Ishikawa (cell line): ENCODE measurements around the gene FAM171A1.
A peak's percentile ranks its signal among the peaks of the same experiment; 100 is the strongest.

Experiments used
- CEBPB ChIP-seq: IDR thresholded peaks from 2 replicates; pipeline ENCODE4 v1.6.1; 2012
- CREB1 ChIP-seq: IDR thresholded peaks from 2 replicates; pipeline ENCODE4 v1.6.1; 2012; ENCODE audit warnings: low read depth
- EGR1 ChIP-seq: IDR thresholded peaks from 2 replicates; pipeline ENCODE4 v1.6.1; 2012
- EP300 ChIP-seq: IDR thresholded peaks from 2 replicates; pipeline ENCODE4 v1.6.1; 2012; ENCODE audit warnings: borderline replicate concordance
- FOXM1 ChIP-seq: IDR thresholded peaks from 2 replicates; pipeline ENCODE4 v1.6.1; 2012; ENCODE audit warnings: low read depth, borderline replicate concordance
- NFIC ChIP-seq: IDR thresholded peaks from 2 replicates; pipeline ENCODE4 v1.6.1; 2012
- RAD21 ChIP-seq: IDR thresholded peaks from 2 replicates; pipeline ENCODE4 v1.6.1; 2012; ENCODE audit warnings: low read depth
- TAF1 ChIP-seq: IDR thresholded peaks from 2 replicates; pipeline ENCODE4 v1.6.1; 2012; ENCODE audit warnings: low read depth, mild to moderate bottlenecking
- TCF12 ChIP-seq: IDR thresholded peaks from 2 replicates; pipeline ENCODE4 v1.6.1; 2012; ENCODE audit warnings: low read depth
- TEAD4 ChIP-seq: IDR thresholded peaks from 2 replicates; pipeline ENCODE4 v1.6.1; 2012
- YY1 ChIP-seq: IDR thresholded peaks from 2 replicates; pipeline ENCODE4 v1.6.1; 2012; ENCODE audit warnings: low read depth
- ZBTB7A ChIP-seq: IDR thresholded peaks from 2 replicates; pipeline ENCODE4 v1.6.1; 2012; ENCODE audit warnings: low read depth
- TF ChIP-seq, protein P1 (sequence below): IDR thresholded peaks from 2 replicates; pipeline ENCODE4 v1.6.1; 2012
- TF ChIP-seq, protein P2 (sequence below): IDR thresholded peaks from 2 replicates; pipeline ENCODE4 v1.6.1; 2012; ENCODE audit warnings: low read depth, mild to moderate bottlenecking
- TF ChIP-seq, protein P3 (sequence below): IDR thresholded peaks from 2 replicates; pipeline ENCODE4 v1.6.1; 2012

The FAM171A1 gene

DNA sequence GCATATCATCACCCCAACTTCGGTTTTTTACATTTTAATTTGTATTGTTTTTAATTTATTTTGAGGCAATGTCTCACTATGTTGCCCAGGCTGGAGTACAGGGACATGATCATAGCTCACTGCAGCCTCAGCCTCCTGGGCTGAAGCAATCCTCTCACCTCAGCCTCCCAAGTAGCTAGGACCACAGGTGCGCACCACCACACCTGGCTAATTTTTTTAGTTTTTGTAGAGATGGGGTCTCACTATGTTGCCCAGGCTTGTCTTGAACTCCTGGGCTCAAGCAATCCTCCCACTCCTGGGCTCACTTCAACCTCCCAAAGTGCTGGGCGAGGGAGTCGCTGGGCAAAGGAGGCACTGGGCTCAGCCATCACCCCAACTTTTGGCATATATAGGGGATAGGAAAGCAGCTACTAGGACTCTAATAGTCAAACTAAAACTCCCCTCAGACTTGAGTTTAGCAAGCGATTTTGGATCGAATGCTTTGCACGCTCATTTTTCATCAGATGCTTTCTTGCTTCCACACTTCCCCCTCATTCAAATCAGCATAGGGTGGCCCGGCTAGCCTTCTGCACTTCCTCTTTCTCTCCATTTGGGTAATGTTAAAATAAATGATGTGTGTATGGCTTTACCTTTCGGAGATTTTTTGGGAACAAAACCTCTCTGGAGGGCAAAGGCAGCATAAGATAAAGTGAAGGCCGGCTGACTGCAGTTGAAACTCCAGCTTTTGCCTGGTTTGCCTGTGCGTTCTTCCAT lies 181.8 kb downstream of the FAM171A1 start:
- no peak for TF ChIP-seq TCF12
- TF ChIP-seq, protein P1, sequence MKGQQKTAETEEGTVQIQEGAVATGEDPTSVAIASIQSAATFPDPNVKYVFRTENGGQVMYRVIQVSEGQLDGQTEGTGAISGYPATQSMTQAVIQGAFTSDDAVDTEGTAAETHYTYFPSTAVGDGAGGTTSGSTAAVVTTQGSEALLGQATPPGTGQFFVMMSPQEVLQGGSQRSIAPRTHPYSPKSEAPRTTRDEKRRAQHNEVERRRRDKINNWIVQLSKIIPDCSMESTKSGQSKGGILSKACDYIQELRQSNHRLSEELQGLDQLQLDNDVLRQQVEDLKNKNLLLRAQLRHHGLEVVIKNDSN: no peak
- TF ChIP-seq NFIC: no peak
- TF ChIP-seq CREB1: no peak
- TF ChIP-seq, protein P2, sequence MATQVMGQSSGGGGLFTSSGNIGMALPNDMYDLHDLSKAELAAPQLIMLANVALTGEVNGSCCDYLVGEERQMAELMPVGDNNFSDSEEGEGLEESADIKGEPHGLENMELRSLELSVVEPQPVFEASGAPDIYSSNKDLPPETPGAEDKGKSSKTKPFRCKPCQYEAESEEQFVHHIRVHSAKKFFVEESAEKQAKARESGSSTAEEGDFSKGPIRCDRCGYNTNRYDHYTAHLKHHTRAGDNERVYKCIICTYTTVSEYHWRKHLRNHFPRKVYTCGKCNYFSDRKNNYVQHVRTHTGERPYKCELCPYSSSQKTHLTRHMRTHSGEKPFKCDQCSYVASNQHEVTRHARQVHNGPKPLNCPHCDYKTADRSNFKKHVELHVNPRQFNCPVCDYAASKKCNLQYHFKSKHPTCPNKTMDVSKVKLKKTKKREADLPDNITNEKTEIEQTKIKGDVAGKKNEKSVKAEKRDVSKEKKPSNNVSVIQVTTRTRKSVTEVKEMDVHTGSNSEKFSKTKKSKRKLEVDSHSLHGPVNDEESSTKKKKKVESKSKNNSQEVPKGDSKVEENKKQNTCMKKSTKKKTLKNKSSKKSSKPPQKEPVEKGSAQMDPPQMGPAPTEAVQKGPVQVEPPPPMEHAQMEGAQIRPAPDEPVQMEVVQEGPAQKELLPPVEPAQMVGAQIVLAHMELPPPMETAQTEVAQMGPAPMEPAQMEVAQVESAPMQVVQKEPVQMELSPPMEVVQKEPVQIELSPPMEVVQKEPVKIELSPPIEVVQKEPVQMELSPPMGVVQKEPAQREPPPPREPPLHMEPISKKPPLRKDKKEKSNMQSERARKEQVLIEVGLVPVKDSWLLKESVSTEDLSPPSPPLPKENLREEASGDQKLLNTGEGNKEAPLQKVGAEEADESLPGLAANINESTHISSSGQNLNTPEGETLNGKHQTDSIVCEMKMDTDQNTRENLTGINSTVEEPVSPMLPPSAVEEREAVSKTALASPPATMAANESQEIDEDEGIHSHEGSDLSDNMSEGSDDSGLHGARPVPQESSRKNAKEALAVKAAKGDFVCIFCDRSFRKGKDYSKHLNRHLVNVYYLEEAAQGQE: no peak
- no peak for TF ChIP-seq EP300
- no peak for TF ChIP-seq FOXM1
- TF ChIP-seq, protein P3, sequence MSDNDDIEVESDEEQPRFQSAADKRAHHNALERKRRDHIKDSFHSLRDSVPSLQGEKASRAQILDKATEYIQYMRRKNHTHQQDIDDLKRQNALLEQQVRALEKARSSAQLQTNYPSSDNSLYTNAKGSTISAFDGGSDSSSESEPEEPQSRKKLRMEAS: no peak
- TF ChIP-seq RAD21: no peak
- TF ChIP-seq TEAD4: no peak
- no peak for TF ChIP-seq CEBPB
- no peak for TF ChIP-seq YY1
- TF ChIP-seq TAF1: no peak
- no peak for TF ChIP-seq ZBTB7A
- no peak for TF ChIP-seq EGR1

DNA sequence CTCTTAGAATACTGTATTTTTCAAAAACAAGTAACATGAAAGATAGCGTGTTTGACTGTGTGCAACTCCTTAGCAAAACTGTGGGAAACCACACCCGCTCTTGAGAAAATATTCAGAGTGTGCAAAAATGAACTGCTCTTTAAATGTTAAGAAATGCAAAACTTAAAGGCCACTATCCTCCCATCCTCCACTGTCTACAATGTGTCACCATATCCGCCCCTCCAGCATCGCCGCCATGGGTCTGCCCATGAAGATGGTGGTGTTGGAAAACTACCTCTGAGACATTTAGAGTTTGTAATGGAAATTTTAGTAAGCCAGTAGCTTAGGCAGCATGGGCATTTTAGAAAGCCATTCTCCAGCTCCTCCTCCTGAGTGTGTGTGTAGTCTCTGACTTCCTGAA lies 182.5 kb downstream of the FAM171A1 start:
- TF ChIP-seq FOXM1 (no peak), CEBPB (no peak), EGR1 (no peak)
- TF ChIP-seq, protein P3: no peak

DNA sequence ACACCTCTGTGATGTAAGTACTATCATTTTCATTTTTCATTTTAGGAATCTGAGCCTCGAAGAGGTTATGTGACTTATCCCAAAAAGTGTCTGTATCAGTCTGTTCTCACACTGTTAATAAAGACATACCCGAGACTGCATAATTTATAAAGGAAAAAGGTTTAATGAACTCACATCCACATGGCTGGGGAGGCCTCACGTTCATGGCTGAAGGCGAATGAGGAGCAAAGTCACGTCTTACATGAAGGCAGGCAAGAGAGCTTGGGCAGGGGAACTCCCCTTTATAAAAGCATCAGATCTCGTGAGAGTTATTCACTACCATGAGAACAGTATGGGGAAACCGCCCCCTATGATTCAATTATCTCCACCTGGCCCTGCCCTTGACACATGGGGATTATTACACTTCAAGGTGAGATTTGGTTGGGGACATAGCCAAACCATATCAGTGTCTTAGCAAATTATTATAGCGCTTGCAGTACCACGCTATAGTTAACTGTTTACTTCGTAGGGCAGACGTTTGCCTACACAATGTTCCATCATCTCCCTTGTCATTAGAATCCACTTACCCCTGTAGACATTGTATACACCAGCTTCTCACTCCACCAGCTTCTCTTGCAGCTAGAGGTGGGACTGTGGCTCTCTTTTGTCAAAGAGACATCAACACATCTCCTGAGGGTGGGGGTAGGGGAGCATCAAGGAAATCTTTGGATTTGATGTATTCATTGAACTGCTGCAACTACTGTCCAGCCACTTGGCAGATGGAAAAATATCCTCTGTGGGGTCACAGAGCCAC lies 187.2 kb downstream of the FAM171A1 start:
- no peak for TF ChIP-seq TCF12
- TF ChIP-seq CREB1: no peak
- TF ChIP-seq, protein P2: no peak
- no peak for TF ChIP-seq FOXM1
- TF ChIP-seq EP300: no peak
- TF ChIP-seq, protein P1: no peak
- no peak for TF ChIP-seq CEBPB
- TF ChIP-seq TEAD4: no peak
- TF ChIP-seq NFIC: no peak
- TF ChIP-seq, protein P3: no peak
- no peak for TF ChIP-seq EGR1
- no peak for TF ChIP-seq RAD21
- no peak for TF ChIP-seq ZBTB7A
- TF ChIP-seq TAF1: no peak
- TF ChIP-seq YY1: no peak

DNA sequence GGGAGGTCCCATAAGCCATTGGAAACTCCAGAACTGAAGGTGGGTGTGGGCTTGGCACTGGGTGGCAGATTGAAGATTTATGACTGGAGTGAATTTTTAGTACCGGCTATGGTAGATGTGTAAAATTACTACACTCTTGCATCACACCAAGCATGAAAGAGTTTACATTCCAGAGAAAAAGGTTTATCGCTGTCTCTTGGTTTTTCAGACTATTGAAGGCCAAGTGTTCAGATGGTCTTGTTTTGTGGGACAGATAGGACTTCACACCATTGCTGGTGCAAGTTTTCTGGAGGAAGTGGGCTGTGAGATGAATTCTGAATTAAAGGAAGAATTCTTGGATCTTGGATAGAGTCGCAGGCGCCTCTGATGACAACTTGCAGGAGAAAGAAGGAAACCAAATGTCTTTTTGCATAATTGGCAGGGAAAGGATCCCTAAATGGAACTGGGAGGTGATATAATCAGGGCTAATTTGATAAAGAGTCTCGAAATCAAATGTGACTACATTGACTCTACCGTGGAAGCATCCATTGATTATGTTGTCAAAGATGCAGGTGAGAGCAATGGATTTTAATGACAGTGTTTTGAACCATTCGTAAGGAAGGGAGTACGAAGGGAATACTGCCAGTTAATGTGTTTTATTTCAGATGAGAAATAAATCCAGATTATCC lies 188.4 kb downstream of the FAM171A1 start:
- TF ChIP-seq EP300 (no peak), CEBPB (peak; percentile 60; the same call in 1 of the 2 replicates), FOXM1 (no peak)

DNA sequence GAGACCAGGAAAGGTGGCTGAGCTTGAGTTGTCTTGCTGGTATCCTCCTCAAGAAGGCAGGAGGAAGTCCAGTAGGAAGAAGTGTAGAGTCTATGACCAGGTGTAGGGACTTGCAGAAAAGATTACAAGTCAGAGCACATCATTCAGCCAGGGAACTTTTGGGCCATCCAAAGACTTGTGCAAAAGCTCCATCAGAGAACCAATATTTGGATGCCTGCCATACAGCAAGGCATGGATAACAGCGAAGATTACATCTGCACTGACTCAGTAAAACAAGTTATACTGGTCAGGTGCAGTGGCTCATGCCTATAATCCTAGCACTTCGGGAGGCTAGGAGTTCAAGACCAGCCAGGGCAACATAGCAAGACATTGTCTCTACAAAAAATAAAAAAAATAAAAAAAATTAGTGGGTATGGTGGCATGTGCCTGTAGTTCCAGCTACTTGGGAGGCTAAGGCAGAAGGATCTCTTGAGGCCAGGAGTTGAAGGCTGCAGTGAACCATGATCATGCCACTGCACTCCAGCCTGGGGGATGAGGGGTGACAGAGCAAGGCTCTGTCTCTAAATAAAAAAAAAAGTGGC lies 189.4 kb downstream of the FAM171A1 start:
- TF ChIP-seq CREB1: no peak
